HepG2 (cell line): Measurements from ENCODE around the gene SNCAIP. TPM values are rescaled to one million over a fixed set of nuclear protein-coding genes. Genes with fewer than 3 reads are reported as not detected.

Source experiments
- ATAC-seq: fragments of 200-7000 bp; cut with Tn5 transposase; 3 replicates; pipeline ENCODE4 v1.9.1; 2020; ENCODE audit warnings: mild to moderate bottlenecking, moderate library complexity
- BruUV-seq: library from RNA; stranded (reverse); fragments of 400-500 nt; replicated peaks from 2 replicates; lab custom pipeline; 2021; lab: Mats Ljungman, UMichigan
- CTCF ChIA-PET: fragments of 300-600 bp; formaldehyde crosslinking; extraction: SDS; loops from one replicate; lab custom pipeline; 2021; ENCODE audit warnings: low total read pairs, inconsistent platforms, low intra/inter-chr PET ratio; lab: Yijun Ruan, JAX
- POLR2A ChIA-PET: fragments of 350-600 bp; sonication (Branson Sonifier 250); formaldehyde crosslinking; loops from one replicate; lab custom pipeline; 2020; ENCODE audit warnings: antibody characterized with exemption, inconsistent platforms; lab: Yijun Ruan, JAX
- DNase-seq: peaks from one replicate; pipeline ENCODE4 v3.0.0-alpha.2; 2015; ENCODE audit warnings: low spot score
- FAIRE-seq: peaks from 3 replicates; lab custom pipeline; 2011; peaks lifted over from hg19 to GRCh38; lab: Jason Lieb, UNC
- H2AFZ ChIP-seq: one replicate; pipeline ENCODE4 v1.6.1; 2011; ENCODE audit warnings: low read length, inconsistent platforms
- H3K27ac ChIP-seq: fragments of 300-600 bp; 3 replicates; pipeline ENCODE4 v1.8.0; 2011; ENCODE audit warnings: mixed run types, mild to moderate bottlenecking, mixed read lengths, low read length, inconsistent platforms; ENCODE audit not compliant: insufficient read depth; ENCODE audit errors: extremely low read length
- H3K27me3 ChIP-seq, 2 experiments: fragments of 200-600 bp in 1 of 2; 2 replicates in 1 of 2; 3 replicates in 1 of 2; pipeline versions ENCODE4 v1.6.0 to v1.8.0; 2011; ENCODE audit warnings: low read length in 2 of 2, mild to moderate bottlenecking in 2 of 2, moderate library complexity in 2 of 2, inconsistent platforms in 1 of 2; ENCODE audit not compliant: insufficient read depth in 2 of 2, control insufficient read depth in 1 of 2
- H3K36me3 ChIP-seq, 2 experiments: fragments of 200-600 bp in 1 of 2; replicated peaks in 1 of 2; 2 replicates in 1 of 2; 3 replicates in 1 of 2; pipeline versions ENCODE4 v1.5.1 to v1.8.0; 2011; ENCODE audit warnings: low read length in 2 of 2, inconsistent platforms in 1 of 2; ENCODE audit not compliant: insufficient read depth in 2 of 2, control insufficient read depth in 1 of 2
- H3K4me1 ChIP-seq: 2 replicates; pipeline ENCODE4 v1.5.1; 2012; ENCODE audit warnings: low read length, inconsistent platforms; ENCODE audit not compliant: insufficient read depth
- H3K4me2 ChIP-seq: 2 replicates; pipeline ENCODE4 v1.6.0; 2011; ENCODE audit warnings: low read depth, low read length, inconsistent platforms
- H3K4me3 ChIP-seq, 3 experiments: fragments of 200-600 bp in 1 of 3; sonication (generic), shearing (Covaris generic) in 1 of 3; replicated peaks in 1 of 3; 2 replicates each; pipeline ENCODE4 v1.5.1; 2011 to 2016; ENCODE audit warnings: low read length in 3 of 3, inconsistent platforms in 2 of 3, low read depth in 2 of 3, mild to moderate bottlenecking in 2 of 3, control low read depth in 1 of 3, mixed read lengths in 1 of 3; ENCODE audit not compliant: insufficient read depth in 1 of 3
- H3K79me2 ChIP-seq: one replicate; pipeline ENCODE4 v1.6.1; 2011; ENCODE audit warnings: low read length, inconsistent platforms; ENCODE audit not compliant: insufficient read depth
- H3K9ac ChIP-seq: 2 replicates; pipeline ENCODE4 v1.6.0; 2011; ENCODE audit warnings: mild to moderate bottlenecking, low read depth, low read length, inconsistent platforms; ENCODE audit not compliant: insufficient read depth
- H3K9me3 ChIP-seq: 2 replicates; pipeline ENCODE4 v1.5.1; 2012; ENCODE audit warnings: mild to moderate bottlenecking, low read length
- H4K20me1 ChIP-seq: 2 replicates; pipeline ENCODE4 v1.6.0; 2011; ENCODE audit warnings: inconsistent platforms, mild to moderate bottlenecking, low read length, moderate library complexity; ENCODE audit not compliant: insufficient read depth
- AFF4 ChIP-seq: sonication (generic); formaldehyde crosslinking; IDR thresholded peaks from 2 replicates; pipeline ENCODE4 v1.4.0; 2020; ENCODE audit warnings: missing genetic modification reagents
- ATF4 ChIP-seq, 2 experiments: fragments of 450-650 bp in 1 of 2; sonication (generic) in 1 of 2; formaldehyde crosslinking; IDR thresholded peaks; 2 replicates each; pipeline versions ENCODE4 v1.5.0 to v1.8.0; 2020 to 2022; ENCODE audit warnings: mild to moderate bottlenecking in 1 of 2, missing genetic modification reagents in 1 of 2
- MAFK ChIP-seq, 2 experiments: IDR thresholded peaks in 1 of 2; conservative IDR thresholded peaks in 1 of 2; 2 replicates each; pipeline ENCODE4 v1.6.1; 2011; ENCODE audit warnings: improper control_type of control experiment in 2 of 2, low read length in 2 of 2
- NR3C1 ChIP-seq: sonication (generic); formaldehyde crosslinking; IDR thresholded peaks from 2 replicates; pipeline ENCODE4 v1.4.0; 2020; ENCODE audit warnings: missing genetic modification reagents
- RFX5 ChIP-seq: IDR thresholded peaks from 2 replicates; pipeline ENCODE4 v1.6.1; 2011; ENCODE audit warnings: low read depth, low read length, improper control_type of control experiment
- SP140L ChIP-seq: sonication (generic); formaldehyde crosslinking; IDR thresholded peaks from 2 replicates; pipeline ENCODE4 v1.4.0; 2020; ENCODE audit warnings: missing genetic modification reagents, borderline replicate concordance
- SPEN ChIP-seq: sonication (generic); formaldehyde crosslinking; IDR thresholded peaks from 2 replicates; pipeline ENCODE4 v1.5.1; 2020; ENCODE audit warnings: low read depth, mild to moderate bottlenecking, missing genetic modification reagents
- ZC3H4 ChIP-seq: sonication (generic); formaldehyde crosslinking; IDR thresholded peaks from 2 replicates; pipeline ENCODE4 v1.4.0; 2020; ENCODE audit warnings: missing genetic modification reagents, borderline replicate concordance
- ZNF251 ChIP-seq: sonication (generic); formaldehyde crosslinking; IDR thresholded peaks from 2 replicates; pipeline ENCODE4 v1.9.0; 2021; ENCODE audit warnings: mild to moderate bottlenecking, missing genetic modification reagents
- ZNF33B ChIP-seq: sonication (generic); formaldehyde crosslinking; IDR thresholded peaks from 2 replicates; pipeline ENCODE4 v1.5.1; 2020; ENCODE audit warnings: mild to moderate bottlenecking, missing genetic modification reagents
- ZNF503 ChIP-seq: sonication (generic); formaldehyde crosslinking; IDR thresholded peaks from 2 replicates; pipeline ENCODE4 v1.4.0; 2020; ENCODE audit warnings: missing genetic modification reagents
- ZNF513 ChIP-seq: sonication (generic); formaldehyde crosslinking; conservative IDR thresholded peaks from 2 replicates; pipeline ENCODE4 v1.5.0; 2020; ENCODE audit warnings: missing genetic modification reagents
- ZNF543 ChIP-seq: sonication (generic); formaldehyde crosslinking; IDR thresholded peaks from 2 replicates; pipeline ENCODE4 v1.4.0; 2020; ENCODE audit warnings: mild to moderate bottlenecking, missing genetic modification reagents
- ZNF713 ChIP-seq: sonication (generic); formaldehyde crosslinking; IDR thresholded peaks from 2 replicates; pipeline ENCODE4 v1.4.0; 2020; ENCODE audit warnings: mild to moderate bottlenecking, missing genetic modification reagents
- WGBS: methylation state at CpG from one replicate; pipeline ENCODE4 v1.1.6; 2017; ENCODE audit warnings: low lambda C conversion rate; 5-methylcytosine and 5-hydroxymethylcytosine counted together
- in situ Hi-C: cut with HindIII; loops from 2 replicates; pipeline ENCODE4 v1.10.0; 2017; ENCODE audit warnings: low pct_unique_long_range_greater_than_20kb; ENCODE audit not compliant: extremely low pct_ligation_motif_present
- intact Hi-C: fragments of 100-400 bp; cut with micrococcal nuclease; formaldehyde crosslinking; loops from one replicate; pipeline ENCODE4 v1.10.0; 2022; ENCODE audit not compliant: unreplicated experiment
- polyA plus RNA-seq, 8 experiments: library from polyadenylated mRNA; depleted of rRNA in 3 of 8; stranded (reverse) in 7 of 8; unstranded in 1 of 8; fragments of >200 nt; fragmentation: Illumina TruSeq in 4 of 8; extraction: Trizol in 4 of 8; gene quantifications; 2 replicates each; pipeline versions ENCODE4 v1.2.1 to v1.2.3, GENCODE V29; 2011 to 2016; ENCODE audit warnings: low read depth in 4 of 8, missing spikeins in 1 of 8, mixed read lengths in 1 of 8; ENCODE audit not compliant: insufficient read depth in 1 of 8
- total RNA-seq, 5 experiments: library from RNA; depleted of rRNA; stranded (reverse); fragments of >200 nt; fragmentation: Illumina TruSeq; extraction: Trizol; gene quantifications; 2 replicates each; pipeline ENCODE4 v1.2.3, GENCODE V29; 2016; ENCODE audit warnings: low read depth in 1 of 5

SNCAIP gene
- total and polyA plus RNA-seq, 2 of the 13 experiments (the other 11 are each of a cell fraction or from before 2014, with no cell fraction given): not detected

GRCh38 chr5:122327110-122327509, 15.1 kb downstream of the SNCAIP start:
- ChIA-PET CTCF (no interaction called here), POLR2A (no interaction called here)
- FAIRE-seq (no peak), DNase-seq (no peak), ATAC-seq (no peak)
- Histone ChIP-seq H3K4me3 (no peak overlapping the region), H3K27ac (no peak overlapping the region), H3K4me2 (no peak overlapping the region), H3K79me2 (no peaks in the 10 kb centered on the region), H2AFZ (no peak overlapping the region), H3K36me3 (no peaks in the 10 kb centered on the region), H3K27me3 (no peaks in the 10 kb centered on the region; a peak in 1 of 5 replicates), H3K9me3 (no peaks in the 10 kb centered on the region), H3K4me1 (no peaks in the 10 kb centered on the region), H4K20me1 (no peaks in the 10 kb centered on the region), H3K9ac (no peak overlapping the region)
- TF ChIP-seq ZNF513 (CRISPR knock-in tag): no peak
- no peak for TF ChIP-seq MAFK (conservative IDR thresholded peaks at IDR 0.05 in 1 of 2, IDR thresholded peaks at IDR 0.05 in 1 of 2; ENCODE audit: low read length in 2 of 2)
- no peak for TF ChIP-seq NR3C1
- TF ChIP-seq ZNF33B (CRISPR knock-in tag): no peak
- TF ChIP-seq ZNF543: no peak
- no peak for TF ChIP-seq SP140L (CRISPR knock-in tag)
- TF ChIP-seq ATF4 (CRISPR knock-in tag; IDR thresholded peaks at IDR 0.05): no peak
- no peak for TF ChIP-seq ZNF713 (CRISPR knock-in tag)
- no peak for TF ChIP-seq AFF4 (CRISPR knock-in tag)
- no peak for TF ChIP-seq ZC3H4
- TF ChIP-seq ZNF251 (CRISPR knock-in tag): no peak
- TF ChIP-seq ZNF503: no peak
- no peak for TF ChIP-seq SPEN (CRISPR knock-in tag)
- no peak for TF ChIP-seq RFX5
- WGBS: 0% methylated on average over 2 of the region's 2 CpGs
- in situ Hi-C loops: no loop called here
- intact Hi-C loops: no loop called here
- BruUV-seq: no TSS peak
